Glomerular endothelial cell (primary cell): ENCODE measurements around the gene JOSD2. TPM values are rescaled to one million over a fixed set of nuclear protein-coding genes. Genes with fewer than 3 reads are reported as not detected.
A peak's percentile ranks its signal among the peaks of the same experiment; 100 is the strongest.

Source experiments
- DNase-seq: peaks from one replicate; pipeline ENCODE4 v3.0.0-alpha.2; 2011; ENCODE audit warnings: low read depth, low spot score; ENCODE audit errors: extremely low read depth
- total RNA-seq: library from RNA; depleted of rRNA; stranded (reverse); fragments of >200 nt; gene quantifications from 2 replicates; pipeline ENCODE4 v1.2.3, GENCODE V29; 2015

Gene JOSD2, protein sequence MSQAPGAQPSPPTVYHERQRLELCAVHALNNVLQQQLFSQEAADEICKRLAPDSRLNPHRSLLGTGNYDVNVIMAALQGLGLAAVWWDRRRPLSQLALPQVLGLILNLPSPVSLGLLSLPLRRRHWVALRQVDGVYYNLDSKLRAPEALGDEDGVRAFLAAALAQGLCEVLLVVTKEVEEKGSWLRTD
- total RNA-seq, result 23.9 and 30.1 TPM in 2 replicates

- peak; percentile 87 for DNase-seq
These were observed at the start of gene JOSD2 for GRCh38 chr19:50511069-50511822. Gene JOSD2 (minus strand): TSS chr19:50511191. CDS start chr19:50510431, 760 bp downstream.

DNA sequence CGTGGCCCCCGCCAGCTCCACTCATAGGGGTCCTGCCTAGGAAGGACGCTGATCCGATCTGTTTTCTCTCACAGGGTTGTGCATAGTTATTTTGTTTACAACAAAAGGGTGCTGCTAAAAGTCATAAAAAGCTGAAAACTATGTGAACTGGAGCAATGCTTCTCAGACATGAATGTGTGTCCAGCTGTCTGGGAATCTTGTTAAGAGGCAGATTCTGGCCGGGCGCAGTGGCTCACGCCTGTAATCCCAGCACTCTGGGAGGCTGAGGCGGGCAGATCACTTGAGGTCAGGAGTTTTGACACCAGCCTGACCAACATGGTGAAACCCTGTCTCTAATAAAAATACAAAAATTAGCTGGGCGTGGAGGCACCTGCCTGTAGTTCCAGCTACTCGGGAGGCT is 48.6 kb upstream of the JOSD2 start:
- no peak for DNase-seq

DNA sequence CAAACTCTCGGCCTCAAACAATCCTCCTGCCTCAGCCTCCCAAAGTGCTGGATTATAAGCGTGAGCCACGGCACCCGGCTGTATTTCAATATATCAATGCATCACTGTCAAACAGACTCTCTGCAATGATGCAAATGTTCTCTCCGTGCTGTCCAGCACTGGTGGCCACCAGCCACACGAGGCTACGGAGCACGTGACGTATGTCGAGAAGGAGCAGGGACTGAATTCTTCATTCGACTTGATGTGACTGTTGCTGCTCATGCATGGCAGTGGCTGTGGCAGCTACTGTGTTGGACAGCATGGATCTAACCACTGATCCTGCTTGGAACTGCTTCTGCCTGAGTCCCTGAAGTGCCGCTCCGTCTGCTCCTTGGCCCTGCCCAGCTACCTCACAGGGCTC is 47.5 kb upstream of the JOSD2 start:
- no peak for DNase-seq

GRCh38 chr19:50558039-50558438 is 47.0 kb upstream of the JOSD2 start:
- DNase-seq, result no peak

GRCh38 chr19:50557009-50557613 is 46.1 kb upstream of the JOSD2 start:
- no peak for DNase-seq

- DNase-seq, result no peak
These were observed 45.5 kb upstream of the JOSD2 start for GRCh38 chr19:50556282-50557008.

- no peak for DNase-seq
These were observed 44.7 kb upstream of the JOSD2 start for GRCh38 chr19:50555450-50556281.

- DNase-seq, result no peak
These were observed 44.0 kb upstream of the JOSD2 start for GRCh38 chr19:50555033-50555432.

- DNase-seq, result no peak
These were observed 43.2 kb upstream of the JOSD2 start for GRCh38 chr19:50554212-50554611.

DNA sequence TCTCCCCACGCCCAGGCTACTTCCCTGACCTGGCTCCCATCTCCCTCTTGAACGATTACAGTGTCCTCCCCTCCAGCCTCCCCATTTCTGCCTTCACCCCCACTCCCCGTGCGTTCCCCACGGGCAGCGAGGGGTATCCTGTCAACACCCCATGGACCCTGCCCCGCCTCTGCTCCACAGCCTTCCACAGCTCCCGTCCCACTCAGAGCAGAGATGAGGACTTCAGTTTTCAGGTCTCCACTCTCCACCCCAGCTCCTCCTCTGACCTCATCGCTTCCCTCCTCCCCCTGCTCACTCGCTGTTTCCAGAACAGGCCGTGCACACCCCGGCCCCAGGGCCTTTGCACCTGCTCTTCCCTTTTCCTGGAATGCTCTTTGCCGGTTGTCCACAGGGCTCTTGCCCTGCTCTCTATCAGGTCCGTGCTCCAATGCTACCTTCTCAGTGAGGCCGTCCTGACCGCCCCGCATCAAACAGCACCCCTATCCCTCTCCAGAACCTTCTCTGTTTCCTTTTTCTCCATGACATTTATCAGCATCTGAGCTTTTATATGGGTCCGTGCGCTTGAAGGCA is 42.2 kb upstream of the JOSD2 start:
- no peak for DNase-seq

GRCh38 chr19:50552540-50552939 is 41.5 kb upstream of the JOSD2 start:
- no peak for DNase-seq

GRCh38 chr19:50551715-50552187 is 40.8 kb upstream of the JOSD2 start:
- no peak for DNase-seq

GRCh38 chr19:50551034-50551714 is 40.2 kb upstream of the JOSD2 start:
- no peak for DNase-seq

GRCh38 chr19:50550594-50550966 is 39.6 kb upstream of the JOSD2 start:
- DNase-seq, result no peak

- DNase-seq, result no peak
These were observed 39.1 kb upstream of the JOSD2 start for GRCh38 chr19:50549927-50550593.

- DNase-seq, result no peak
These were observed 38.3 kb upstream of the JOSD2 start for GRCh38 chr19:50549059-50549926.

GRCh38 chr19:50548191-50549058 is 37.4 kb upstream of the JOSD2 start:
- no peak for DNase-seq
